Prostate gland (tissue), 2 donors: ENCODE data around the gene RSPH9.

Source experiments
- CTCF ChIP-seq, 4 experiments: fragments of 200-600 bp in 2 of 4; fragments of 450-650 bp in 2 of 4; sonication (generic) in 2 of 4; IDR thresholded peaks; 1 replicate in 3 of 4; 2 replicates in 1 of 4; pipeline ENCODE4 v1.5.1; 2016 to 2019; ENCODE audit warnings: antibody characterized with exemption in 4 of 4, mild to moderate bottlenecking in 2 of 4, moderate library complexity in 2 of 4
- POLR2A ChIP-seq: fragments of 450-650 bp; IDR thresholded peaks from one replicate; pipeline ENCODE4 v1.6.1; 2016; ENCODE audit warnings: antibody characterized with exemption, mild to moderate bottlenecking

GRCh38 chr6:43674921-43675320, 30.1 kb downstream of the RSPH9 start:
- TF ChIP-seq POLR2A, result no peak
- no peak for TF ChIP-seq CTCF (IDR thresholded peaks at IDR 0.05)
